Neutrophil (primary cell): ENCODE measurements around the gene OTX2.

Experiments
- H3K27ac ChIP-seq: fragments of 200-600 bp; sonication (generic); 2 replicates; pipeline ENCODE4 v1.5.1; 2016; ENCODE audit warnings: mild to moderate bottlenecking, moderate library complexity
- H3K27me3 ChIP-seq: fragments of 200-600 bp; sonication (generic); 2 replicates; pipeline ENCODE4 v1.6.0; 2016; ENCODE audit warnings: mild to moderate bottlenecking
- H3K36me3 ChIP-seq: fragments of 200-600 bp; sonication (generic); 2 replicates; pipeline ENCODE4 v1.5.1; 2017
- H3K4me1 ChIP-seq, 2 experiments: fragments of 200-600 bp in 1 of 2; sonication (generic) in 1 of 2; 1 replicate in 1 of 2; 2 replicates in 1 of 2; pipeline versions ENCODE4 v1.5.1 to v1.6.1; 2013 to 2016; ENCODE audit warnings: low read depth in 1 of 2, low read length in 1 of 2, mild to moderate bottlenecking in 1 of 2, moderate library complexity in 1 of 2; ENCODE audit not compliant: control insufficient read depth in 1 of 2, insufficient read depth in 1 of 2
- H3K4me3 ChIP-seq, 2 experiments: fragments of 200-600 bp in 1 of 2; sonication (generic) in 1 of 2; 1 replicate in 1 of 2; 2 replicates in 1 of 2; pipeline ENCODE4 v1.5.1; 2013 to 2016; ENCODE audit warnings: low read depth in 1 of 2, low read length in 1 of 2, mild to moderate bottlenecking in 1 of 2, moderate library complexity in 1 of 2
- H3K9me3 ChIP-seq: fragments of 200-600 bp; sonication (generic); 2 replicates; pipeline ENCODE4 v1.5.1; 2016
- CTCF ChIP-seq: fragments of 200-600 bp; sonication (generic); IDR thresholded peaks from 2 replicates; pipeline ENCODE4 v1.5.1; 2016; ENCODE audit warnings: antibody characterized with exemption

Gene OTX2

GRCh38 chr14:56796259-56796658 is 14.0 kb downstream of the OTX2 start:
- Histone ChIP-seq H3K27ac (no peak overlapping the region), H3K4me1 (no peaks in the 10 kb centered on the region), H3K9me3 (no peaks in the 10 kb centered on the region), H3K27me3 (peaks cover 100% of the 10 kb centered on the region), H3K4me3 (no peak overlapping the region), H3K36me3 (no peaks in the 10 kb centered on the region)
- TF ChIP-seq CTCF = no peak

- H3K4me3 ChIP-seq = no peak overlapping the region
- no peaks in the 10 kb centered on the region for H3K4me1 ChIP-seq
- H3K36me3 ChIP-seq = no peaks in the 10 kb centered on the region
- no peaks in the 10 kb centered on the region for H3K9me3 ChIP-seq
- H3K27ac ChIP-seq = no peak overlapping the region
- H3K27me3 ChIP-seq = peaks cover 100% of the 10 kb centered on the region
- TF ChIP-seq CTCF = no peak
Measured at GRCh38 chr14:56795284-56795622, 15.0 kb downstream of the OTX2 start.

- no peaks in the 10 kb centered on the region for H3K9me3 ChIP-seq
- no peaks in the 10 kb centered on the region for H3K36me3 ChIP-seq
- peaks cover 100% of the 10 kb centered on the region for H3K27me3 ChIP-seq
- no peaks in the 10 kb centered on the region for H3K4me1 ChIP-seq
- TF ChIP-seq CTCF = no peak
- no peak overlapping the region for H3K27ac ChIP-seq
- no peak overlapping the region for H3K4me3 ChIP-seq
Measured at GRCh38 chr14:56794557-56795283, 15.6 kb downstream of the OTX2 start.

GRCh38 chr14:56794088-56794556 is 16.2 kb downstream of the OTX2 start:
- no peak overlapping the region for H3K4me3 ChIP-seq
- H3K27ac ChIP-seq = no peak overlapping the region
- TF ChIP-seq CTCF = no peak
- H3K27me3 ChIP-seq = peaks cover 100% of the 10 kb centered on the region
- H3K9me3 ChIP-seq = no peaks in the 10 kb centered on the region
- H3K36me3 ChIP-seq = no peaks in the 10 kb centered on the region
- H3K4me1 ChIP-seq = no peaks in the 10 kb centered on the region

- no peak for TF ChIP-seq CTCF
- H3K36me3 ChIP-seq = no peaks in the 10 kb centered on the region
- H3K27me3 ChIP-seq = peaks cover 88% of the 10 kb centered on the region
Measured at GRCh38 chr14:56789955-56790354, 20.3 kb downstream of the OTX2 start.

More at GRCh38 chr14:56789955-56790354, 20.3 kb downstream of the OTX2 start:
- no peak overlapping the region for H3K4me3 ChIP-seq
- H3K9me3 ChIP-seq = no peaks in the 10 kb centered on the region
- no peaks in the 10 kb centered on the region for H3K4me1 ChIP-seq
- no peak overlapping the region for H3K27ac ChIP-seq
